Measurements from ENCODE around the gene MOGAT1. TPM values are rescaled to one million over a fixed set of nuclear protein-coding genes. Genes with fewer than 3 reads are reported as not detected.

Gene MOGAT1
- total and polyA plus RNA-seq, 2 of the 13 experiments (the other 11 are each of a cell fraction or from before 2014, with no cell fraction given): 0.98 to 4.3 TPM

GRCh38 chr2:222709191-222709891 is 37.9 kb downstream of the MOGAT1 start (continued):
- TF ChIP-seq PAWR (CRISPR knock-in tag; IDR thresholded peaks at IDR 0.05; ENCODE audit: borderline replicate concordance) (no peak), ZKSCAN1 (IDR thresholded peaks at IDR 0.05; ENCODE audit: low read length) (no peak; the same call in 1 of the 2 replicates), ZNF281 (CRISPR knock-in tag; IDR thresholded peaks at IDR 0.05; ENCODE audit: borderline replicate concordance) (no peak), ZNF879 (CRISPR knock-in tag; IDR thresholded peaks at IDR 0.05) (no peak), PHF5A (CRISPR knock-in tag; IDR thresholded peaks at IDR 0.05; ENCODE audit: low read depth, unreplicated experiment) (peak; percentile 82), ZNF737 (CRISPR knock-in tag; IDR thresholded peaks at IDR 0.05; ENCODE audit: borderline replicate concordance) (no peak; the same call in 1 of the 2 replicates), SPEN (CRISPR knock-in tag; IDR thresholded peaks at IDR 0.05; ENCODE audit: low read depth) (peak; percentile 66; the same call in 1 of the 2 replicates), ZNF616 (CRISPR knock-in tag; IDR thresholded peaks at IDR 0.05; ENCODE audit: low read depth) (0 out of 2 replicates have a peak, but pooled peaks have one; percentile 36), ZBTB34 (CRISPR knock-in tag; IDR thresholded peaks at IDR 0.05) (peak; percentile 42; the same call in 1 of the 2 replicates), ZNF260 (CRISPR knock-in tag; IDR thresholded peaks at IDR 0.05; ENCODE audit: borderline replicate concordance, low read depth) (no peak), KAT8 (CRISPR knock-in tag; IDR thresholded peaks at IDR 0.05) (peak; percentile 84; the same call in 1 of the 2 replicates), RAD51 (IDR thresholded peaks at IDR 0.05; ENCODE audit: borderline replicate concordance) (peak; percentile 73; the same call in 1 of the 2 replicates), NCOA5 (CRISPR knock-in tag; IDR thresholded peaks at IDR 0.05) (no peak), PHF21A (CRISPR knock-in tag; IDR thresholded peaks at IDR 0.05) (peak; percentile 100), SMARCC2 (IDR thresholded peaks at IDR 0.05) (no peak), GATAD2A (CRISPR knock-in tag; IDR thresholded peaks at IDR 0.05) (peak; percentile 89)
- TF ChIP-seq, protein P1, sequence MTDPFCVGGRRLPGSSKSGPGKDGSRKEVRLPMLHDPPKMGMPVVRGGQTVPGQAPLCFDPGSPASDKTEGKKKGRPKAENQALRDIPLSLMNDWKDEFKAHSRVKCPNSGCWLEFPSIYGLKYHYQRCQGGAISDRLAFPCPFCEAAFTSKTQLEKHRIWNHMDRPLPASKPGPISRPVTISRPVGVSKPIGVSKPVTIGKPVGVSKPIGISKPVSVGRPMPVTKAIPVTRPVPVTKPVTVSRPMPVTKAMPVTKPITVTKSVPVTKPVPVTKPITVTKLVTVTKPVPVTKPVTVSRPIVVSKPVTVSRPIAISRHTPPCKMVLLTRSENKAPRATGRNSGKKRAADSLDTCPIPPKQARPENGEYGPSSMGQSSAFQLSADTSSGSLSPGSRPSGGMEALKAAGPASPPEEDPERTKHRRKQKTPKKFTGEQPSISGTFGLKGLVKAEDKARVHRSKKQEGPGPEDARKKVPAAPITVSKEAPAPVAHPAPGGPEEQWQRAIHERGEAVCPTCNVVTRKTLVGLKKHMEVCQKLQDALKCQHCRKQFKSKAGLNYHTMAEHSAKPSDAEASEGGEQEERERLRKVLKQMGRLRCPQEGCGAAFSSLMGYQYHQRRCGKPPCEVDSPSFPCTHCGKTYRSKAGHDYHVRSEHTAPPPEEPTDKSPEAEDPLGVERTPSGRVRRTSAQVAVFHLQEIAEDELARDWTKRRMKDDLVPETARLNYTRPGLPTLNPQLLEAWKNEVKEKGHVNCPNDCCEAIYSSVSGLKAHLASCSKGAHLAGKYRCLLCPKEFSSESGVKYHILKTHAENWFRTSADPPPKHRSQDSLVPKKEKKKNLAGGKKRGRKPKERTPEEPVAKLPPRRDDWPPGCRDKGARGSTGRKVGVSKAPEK (CRISPR knock-in tag; IDR thresholded peaks at IDR 0.05; ENCODE audit: borderline replicate concordance): 0 out of 2 replicates have a peak, but pooled peaks have one; percentile 77
- TF ChIP-seq, protein P2, sequence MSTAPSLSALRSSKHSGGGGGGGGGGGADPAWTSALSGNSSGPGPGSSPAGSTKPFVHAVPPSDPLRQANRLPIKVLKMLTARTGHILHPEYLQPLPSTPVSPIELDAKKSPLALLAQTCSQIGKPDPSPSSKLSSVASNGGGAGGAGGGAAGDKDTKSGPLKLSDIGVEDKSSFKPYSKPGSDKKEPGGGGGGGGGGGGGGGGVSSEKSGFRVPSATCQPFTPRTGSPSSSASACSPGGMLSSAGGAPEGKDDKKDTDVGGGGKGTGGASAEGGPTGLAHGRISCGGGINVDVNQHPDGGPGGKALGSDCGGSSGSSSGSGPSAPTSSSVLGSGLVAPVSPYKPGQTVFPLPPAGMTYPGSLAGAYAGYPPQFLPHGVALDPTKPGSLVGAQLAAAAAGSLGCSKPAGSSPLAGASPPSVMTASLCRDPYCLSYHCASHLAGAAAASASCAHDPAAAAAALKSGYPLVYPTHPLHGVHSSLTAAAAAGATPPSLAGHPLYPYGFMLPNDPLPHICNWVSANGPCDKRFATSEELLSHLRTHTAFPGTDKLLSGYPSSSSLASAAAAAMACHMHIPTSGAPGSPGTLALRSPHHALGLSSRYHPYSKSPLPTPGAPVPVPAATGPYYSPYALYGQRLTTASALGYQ (CRISPR knock-in tag; IDR thresholded peaks at IDR 0.05): peak; percentile 90
- TF ChIP-seq, protein P3, sequence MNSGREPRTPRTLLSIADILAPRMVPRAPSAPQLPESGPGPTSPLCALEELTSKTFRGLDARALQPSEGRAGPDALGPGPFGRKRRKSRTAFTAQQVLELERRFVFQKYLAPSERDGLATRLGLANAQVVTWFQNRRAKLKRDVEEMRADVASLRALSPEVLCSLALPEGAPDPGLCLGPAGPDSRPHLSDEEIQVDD (CRISPR knock-in tag; IDR thresholded peaks at IDR 0.05; ENCODE audit: borderline replicate concordance): no peak

All from HepG2 (cell line).